Measurements from ENCODE around the gene TMEM92.

Gene TMEM92

GRCh38 chr17:50256826-50257618 lies 17.2 kb upstream of the TMEM92 start:
- DNase-seq (ENCODE audit: low read depth): no peak
- TF ChIP-seq CTCF (IDR thresholded peaks at IDR 0.05; ENCODE audit: low read length, missing control alignments): no peak
- no peak overlapping the region for H3K4me3 ChIP-seq (replicated peaks; ENCODE audit: low read depth, low read length)

- H3K4me3 ChIP-seq (replicated peaks; ENCODE audit: low read depth, low read length): no peak overlapping the region
- DNase-seq (ENCODE audit: low read depth): no peak
- TF ChIP-seq CTCF (IDR thresholded peaks at IDR 0.05; ENCODE audit: low read length, missing control alignments): no peak
Measured at GRCh38 chr17:50257676-50258224, 16.5 kb upstream of the TMEM92 start.

- no peak for DNase-seq (ENCODE audit: low read depth)
- H3K4me3 ChIP-seq (replicated peaks; ENCODE audit: low read depth, low read length): no peak overlapping the region
- no peak for TF ChIP-seq CTCF (IDR thresholded peaks at IDR 0.05; ENCODE audit: low read length, missing control alignments)
Measured at GRCh38 chr17:50258647-50259476, 15.4 kb upstream of the TMEM92 start.

- no peak for DNase-seq (ENCODE audit: low read depth)
- H3K4me3 ChIP-seq (replicated peaks; ENCODE audit: low read depth, low read length): no peak overlapping the region
- TF ChIP-seq CTCF (IDR thresholded peaks at IDR 0.05; ENCODE audit: low read length, missing control alignments): no peak
Measured at GRCh38 chr17:50259477-50260324, 14.6 kb upstream of the TMEM92 start.

GRCh38 chr17:50260501-50260911 lies 13.8 kb upstream of the TMEM92 start:
- no peak for DNase-seq (ENCODE audit: low read depth)
- H3K4me3 ChIP-seq (replicated peaks; ENCODE audit: low read depth, low read length): no peak overlapping the region
- no peak for TF ChIP-seq CTCF (IDR thresholded peaks at IDR 0.05; ENCODE audit: low read length, missing control alignments)

All from fibroblast of pulmonary artery (primary cell).